Cardiac muscle cell (in vitro differentiated cells and primary cell): ENCODE results near the gene TINAG. TPM values are rescaled to one million over a fixed set of nuclear protein-coding genes. Genes with fewer than 3 reads are reported as not detected.
A peak's percentile ranks its signal among the peaks of the same experiment; 100 is the strongest.

Experiments
- DNase-seq, 2 donors: peaks; one replicate each; pipeline versions ENCODE4 v3.0.0 to v3.0.0-alpha.2; 2010 to 2017; ENCODE audit warnings: low read depth in 1 of 2, low spot score in 1 of 2
- H3K27ac ChIP-seq: fragments of 200-600 bp; sonication (generic); 2 replicates; pipeline ENCODE4 v1.5.1; 2016
- H3K27me3 ChIP-seq: fragments of 200-600 bp; sonication (generic); 2 replicates; pipeline ENCODE4 v1.6.0; 2016; ENCODE audit warnings: control low read depth
- H3K36me3 ChIP-seq: fragments of 200-600 bp; sonication (generic); 2 replicates; pipeline ENCODE4 v1.5.1; 2016; ENCODE audit warnings: control low read depth
- H3K4me1 ChIP-seq: fragments of 200-600 bp; sonication (generic); 2 replicates; pipeline ENCODE4 v1.8.1; 2017; ENCODE audit warnings: low read depth, mild to moderate bottlenecking, mixed run types
- H3K4me3 ChIP-seq: fragments of 200-600 bp; sonication (generic); 2 replicates; pipeline ENCODE4 v1.5.1; 2016; ENCODE audit warnings: mild to moderate bottlenecking
- H3K9me3 ChIP-seq: fragments of 200-600 bp; sonication (generic); 2 replicates; pipeline ENCODE4 v1.5.1; 2017; ENCODE audit warnings: low read depth, mild to moderate bottlenecking, control low read depth
- polyA plus RNA-seq: library from polyadenylated mRNA; unstranded; fragments of >200 nt; fragmentation: Nextera tagmentation; extraction: Ambion mirVana; gene quantifications from 2 replicates; pipeline ENCODE4 v1.2.1, GENCODE V29; 2016
- total RNA-seq: library from RNA; depleted of rRNA; stranded (reverse); fragments of >200 nt; gene quantifications from 2 replicates; pipeline ENCODE4 v1.2.3, GENCODE V29; 2016
- TF ChIP-seq, protein P1 (sequence below): IDR thresholded peaks from 2 replicates; pipeline ENCODE4 v1.5.1; 2012; ENCODE audit warnings: low read depth, mild to moderate bottlenecking, low read length

Gene TINAG
- total and polyA plus RNA-seq, 2 experiments from 2014 or later: not detected

DNA sequence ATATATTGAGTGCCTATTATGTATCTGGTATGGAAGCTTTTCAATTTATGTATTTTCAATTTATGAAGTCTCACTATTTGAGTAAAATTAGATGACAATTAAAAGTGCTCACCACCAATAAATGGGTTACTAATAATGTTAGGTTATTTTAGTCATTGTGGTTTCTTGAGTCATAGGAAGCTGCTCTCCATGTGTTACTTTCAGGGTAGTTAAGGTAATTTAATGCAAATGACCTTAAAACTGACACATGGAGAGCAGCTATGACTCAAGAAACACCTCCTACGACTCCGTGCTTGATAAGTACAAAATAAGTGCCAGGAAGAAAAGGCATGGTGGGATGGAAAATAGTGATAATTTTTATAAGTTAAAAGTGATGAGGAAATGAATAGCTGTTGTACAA is 16.5 kb upstream of the TINAG start:
- H3K27me3 ChIP-seq: no peaks in the 10 kb centered on the region
- TF ChIP-seq, protein P1, sequence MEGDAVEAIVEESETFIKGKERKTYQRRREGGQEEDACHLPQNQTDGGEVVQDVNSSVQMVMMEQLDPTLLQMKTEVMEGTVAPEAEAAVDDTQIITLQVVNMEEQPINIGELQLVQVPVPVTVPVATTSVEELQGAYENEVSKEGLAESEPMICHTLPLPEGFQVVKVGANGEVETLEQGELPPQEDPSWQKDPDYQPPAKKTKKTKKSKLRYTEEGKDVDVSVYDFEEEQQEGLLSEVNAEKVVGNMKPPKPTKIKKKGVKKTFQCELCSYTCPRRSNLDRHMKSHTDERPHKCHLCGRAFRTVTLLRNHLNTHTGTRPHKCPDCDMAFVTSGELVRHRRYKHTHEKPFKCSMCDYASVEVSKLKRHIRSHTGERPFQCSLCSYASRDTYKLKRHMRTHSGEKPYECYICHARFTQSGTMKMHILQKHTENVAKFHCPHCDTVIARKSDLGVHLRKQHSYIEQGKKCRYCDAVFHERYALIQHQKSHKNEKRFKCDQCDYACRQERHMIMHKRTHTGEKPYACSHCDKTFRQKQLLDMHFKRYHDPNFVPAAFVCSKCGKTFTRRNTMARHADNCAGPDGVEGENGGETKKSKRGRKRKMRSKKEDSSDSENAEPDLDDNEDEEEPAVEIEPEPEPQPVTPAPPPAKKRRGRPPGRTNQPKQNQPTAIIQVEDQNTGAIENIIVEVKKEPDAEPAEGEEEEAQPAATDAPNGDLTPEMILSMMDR: no peak
- no peak overlapping the region for H3K27ac ChIP-seq
- H3K4me1 ChIP-seq: no peaks in the 10 kb centered on the region
- DNase-seq: peak in 1 of 2 donors; percentile 56
- H3K9me3 ChIP-seq: no peaks in the 10 kb centered on the region
- H3K36me3 ChIP-seq: no peaks in the 10 kb centered on the region
- no peak overlapping the region for H3K4me3 ChIP-seq

DNA sequence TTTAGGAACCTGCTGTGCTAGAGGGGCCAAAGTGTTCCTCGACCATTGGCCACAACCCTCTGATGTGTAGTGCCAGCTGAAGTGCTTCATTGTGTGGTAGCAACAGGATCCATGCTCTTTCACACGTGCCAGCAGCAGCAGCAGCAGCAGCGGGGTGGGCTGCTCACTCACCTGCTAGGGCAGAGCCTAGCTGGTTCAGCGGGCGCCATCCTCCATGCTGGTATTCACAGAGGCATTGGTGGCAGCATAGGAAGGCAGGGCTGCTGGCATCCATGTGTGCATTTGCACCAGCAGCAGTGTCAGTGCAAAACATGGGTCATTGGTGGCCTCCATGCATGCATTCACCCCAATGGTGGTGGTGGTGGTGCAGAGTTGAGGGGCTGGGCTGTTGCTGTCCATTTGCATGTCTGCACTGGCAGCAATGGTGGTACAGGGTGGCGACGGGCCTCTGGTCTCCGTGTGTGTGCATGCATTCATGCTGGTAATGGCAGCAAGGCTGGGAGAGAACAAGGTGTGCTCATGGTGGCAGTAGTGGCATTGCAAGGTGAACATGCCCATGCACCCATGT is 13.2 kb upstream of the TINAG start:
- no peak overlapping the region for H3K27ac ChIP-seq
- H3K27me3 ChIP-seq: no peaks in the 10 kb centered on the region
- no peaks in the 10 kb centered on the region for H3K36me3 ChIP-seq
- TF ChIP-seq, protein P1: no peak
- DNase-seq: no peak
- H3K4me1 ChIP-seq: no peaks in the 10 kb centered on the region
- no peak overlapping the region for H3K4me3 ChIP-seq
- H3K9me3 ChIP-seq: no peaks in the 10 kb centered on the region

DNA sequence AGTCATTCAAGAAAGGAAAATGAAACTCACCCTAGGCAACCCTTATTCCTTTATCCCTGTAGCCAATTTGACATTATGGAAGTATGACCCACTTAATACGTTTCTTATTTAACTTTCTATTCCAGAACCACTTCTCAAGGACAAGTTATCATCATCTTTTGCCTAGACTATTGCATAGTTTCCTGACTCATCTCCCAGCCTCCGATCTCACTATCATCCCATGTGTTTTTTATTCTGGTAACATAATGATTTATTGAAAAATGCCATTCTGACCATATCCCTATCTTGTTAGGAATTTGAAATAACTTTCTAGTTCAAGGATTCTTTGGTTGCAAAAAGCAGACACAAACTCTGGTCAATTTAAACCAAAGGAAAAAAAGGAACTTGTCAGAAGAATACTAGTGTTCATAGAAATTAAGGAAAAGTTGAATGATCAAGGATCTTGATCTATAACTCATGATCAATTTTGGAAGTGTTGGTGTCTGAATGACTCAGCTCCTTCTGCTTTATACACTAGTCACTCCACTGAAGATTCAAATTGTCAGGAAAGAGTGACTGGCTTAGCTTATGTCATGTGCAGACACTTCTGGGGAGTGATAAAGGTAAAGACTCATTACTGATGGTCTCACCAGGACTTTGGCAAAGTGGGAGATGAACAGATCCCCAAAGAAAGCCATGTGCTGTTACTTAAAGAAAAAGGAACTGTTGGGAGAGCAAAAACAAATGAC is 8.5 kb upstream of the TINAG start:
- H3K4me3 ChIP-seq: no peak overlapping the region
- H3K36me3 ChIP-seq: no peaks in the 10 kb centered on the region
- H3K4me1 ChIP-seq: no peaks in the 10 kb centered on the region
- H3K9me3 ChIP-seq: no peaks in the 10 kb centered on the region
- H3K27me3 ChIP-seq: no peaks in the 10 kb centered on the region
- TF ChIP-seq, protein P1: no peak
- H3K27ac ChIP-seq: no peak overlapping the region
- DNase-seq: peak in 1 of 2 donors; percentile 15

DNA sequence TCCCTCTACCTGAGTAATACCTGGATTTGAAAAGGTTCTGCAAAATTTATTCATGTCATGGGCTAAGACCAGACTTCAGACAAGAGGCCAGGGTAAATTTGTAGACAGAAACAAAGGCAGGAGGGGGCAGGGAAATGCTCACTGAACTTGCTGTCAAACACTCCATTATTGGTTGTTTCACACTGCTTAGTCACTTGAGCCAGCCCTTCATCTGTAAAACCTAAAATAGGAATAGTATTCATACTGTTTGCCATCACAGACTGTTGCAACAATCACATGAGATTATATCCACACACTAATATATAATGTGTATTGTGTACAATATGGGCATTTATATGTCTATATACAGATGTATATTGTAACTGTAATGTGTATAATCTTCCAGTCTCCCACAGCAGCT is 6.5 kb upstream of the TINAG start:
- H3K4me1 ChIP-seq: no peaks in the 10 kb centered on the region

DNA sequence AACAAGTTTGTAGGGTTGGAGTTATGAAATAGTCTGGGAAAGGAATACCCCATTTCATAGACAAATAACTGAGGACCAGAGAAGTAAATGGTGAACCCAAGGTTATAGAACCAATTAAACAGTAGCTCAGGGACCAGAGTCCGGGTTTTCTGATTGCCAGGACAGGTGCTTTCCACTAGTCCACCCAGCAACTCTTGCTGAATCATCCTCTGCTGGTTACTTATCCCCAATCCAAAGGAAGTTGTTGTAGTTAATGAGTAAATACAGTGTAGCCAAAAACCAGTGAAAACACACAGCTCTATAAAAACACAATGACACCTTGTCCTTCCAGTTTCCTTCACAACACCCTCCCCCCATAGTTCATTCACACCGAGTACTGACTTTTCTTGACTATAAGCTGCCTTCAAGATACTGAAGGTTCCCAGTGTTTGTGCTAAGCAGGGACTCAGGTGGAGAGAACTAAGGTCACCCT is 766 bp upstream of the TINAG start:
- H3K9me3 ChIP-seq: no peaks in the 10 kb centered on the region
- H3K27ac ChIP-seq: no peak overlapping the region
- no peaks in the 10 kb centered on the region for H3K36me3 ChIP-seq
- DNase-seq: no peak
- TF ChIP-seq, protein P1: no peak
- no peak overlapping the region for H3K4me3 ChIP-seq
- H3K4me1 ChIP-seq: no peaks in the 10 kb centered on the region
- no peaks in the 10 kb centered on the region for H3K27me3 ChIP-seq

More for the DNA sequence above, 6.5 kb upstream of the TINAG start:
- no peak overlapping the region for H3K4me3 ChIP-seq
- H3K27ac ChIP-seq: no peak overlapping the region
- no peak for DNase-seq
- H3K36me3 ChIP-seq: no peaks in the 10 kb centered on the region
- no peaks in the 10 kb centered on the region for H3K27me3 ChIP-seq
- TF ChIP-seq, protein P1: no peak
- H3K9me3 ChIP-seq: no peaks in the 10 kb centered on the region
